Measurements from ENCODE around the gene YIPF3.

DNA sequence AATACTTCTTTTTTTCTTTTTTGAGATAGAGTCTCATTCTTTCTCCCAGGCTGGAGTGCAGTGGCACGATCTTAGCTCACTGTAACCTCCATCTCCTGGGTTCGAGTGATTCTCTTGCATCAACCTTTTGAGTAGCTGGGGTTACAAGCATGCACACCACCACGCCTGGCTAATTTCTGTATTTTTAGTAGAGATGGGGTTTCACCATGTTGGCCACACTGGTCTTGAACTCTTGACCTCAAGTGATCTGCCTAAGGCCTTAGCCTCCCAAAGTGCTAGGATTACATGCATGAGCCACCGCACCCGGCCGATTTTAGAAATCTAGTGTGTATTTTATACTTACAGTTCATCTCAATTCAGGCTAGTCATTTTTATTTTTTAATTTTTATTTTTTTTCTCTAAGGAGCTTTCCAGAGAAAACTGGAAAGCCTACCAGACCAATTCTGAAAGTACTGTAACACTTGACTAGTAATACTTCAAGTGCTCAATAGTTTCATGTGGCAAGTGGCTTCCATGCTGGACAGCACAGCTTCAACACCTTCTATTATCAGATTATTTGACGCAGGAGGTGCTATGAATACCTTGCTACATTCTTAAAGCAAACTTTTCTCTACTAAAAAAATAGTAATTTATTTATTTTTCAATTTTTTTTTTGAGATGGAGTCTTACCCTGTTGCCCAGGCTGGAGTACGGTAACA, 25.2 kb upstream of the YIPF3 start:
- TF ChIP-seq CTCF (optimal IDR thresholded peaks at IDR 0.05 in 1 of 3, IDR thresholded peaks at IDR 0.05 in 1 of 3, conservative IDR thresholded peaks at IDR 0.05 in 1 of 3; ENCODE audit: extremely low read depth in 1 of 3, insufficient read depth in 2 of 3, low read length in 3 of 3) (no peak), EZH2 (IDR thresholded peaks at IDR 0.05; ENCODE audit: low read length) (no peak)
